ENCODE measurements around the gene PARVB.

PARVB gene

DNA sequence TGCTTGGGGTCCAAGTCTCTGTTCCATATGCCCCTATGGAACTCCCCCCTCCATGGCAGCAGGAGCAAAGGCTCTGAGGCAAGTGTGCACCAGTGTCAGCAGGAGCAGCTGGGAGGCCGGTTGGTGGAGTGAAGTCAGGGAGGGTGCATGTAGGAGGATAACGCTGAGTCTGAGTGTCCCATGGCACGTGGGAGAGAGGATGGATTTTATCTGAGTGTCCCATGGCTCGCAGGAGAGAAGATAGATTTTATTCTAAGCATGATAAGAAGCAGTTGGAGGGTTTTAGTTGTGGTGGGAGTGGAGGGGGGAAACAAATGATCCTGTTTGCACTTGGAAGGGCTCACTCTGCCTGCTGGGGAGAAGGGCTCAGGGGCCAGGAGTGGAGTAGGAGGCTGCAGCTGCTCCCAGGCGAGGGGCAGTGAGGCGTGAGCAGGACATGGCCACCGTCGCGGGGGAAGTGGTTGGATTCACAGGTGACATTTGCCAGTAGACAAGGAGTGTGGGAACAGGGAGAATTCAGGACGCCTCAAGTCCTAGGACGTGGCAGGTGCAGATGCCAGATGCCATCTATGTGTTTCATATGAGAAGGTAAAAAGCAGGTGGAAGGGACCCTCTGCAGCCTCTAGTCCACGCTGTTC lies 123.0 kb downstream of the PARVB start:
- Histone ChIP-seq H3K4me3 (ENCODE audit: low read depth in 1 of 5, low read length in 5 of 5) (no peak overlapping the region), H3K27me3 (ENCODE audit: control insufficient read depth in 5 of 5, insufficient read depth in 4 of 5, low read length in 5 of 5) (no peaks in the 10 kb centered on the region), H3K9me3 (ENCODE audit: control insufficient read depth in 5 of 5, low read length in 5 of 5) (no peaks in the 10 kb centered on the region), H3K9ac (ENCODE audit: low read length in 5 of 5) (no peak overlapping the region), H3K36me3 (ENCODE audit: control insufficient read depth in 5 of 5, insufficient read depth in 5 of 5, low read length in 5 of 5) (peaks cover 0 to 66% (median 40%) of the 10 kb centered on the region in 5 donors), H3K27ac (ENCODE audit: low read depth, low read length) (no peak overlapping the region), H3K4me1 (ENCODE audit: control insufficient read depth in 5 of 5, insufficient read depth in 5 of 5, low read length in 5 of 5) (peaks cover 0 to 23% (median 7%) of the 10 kb centered on the region in 5 donors)

DNA sequence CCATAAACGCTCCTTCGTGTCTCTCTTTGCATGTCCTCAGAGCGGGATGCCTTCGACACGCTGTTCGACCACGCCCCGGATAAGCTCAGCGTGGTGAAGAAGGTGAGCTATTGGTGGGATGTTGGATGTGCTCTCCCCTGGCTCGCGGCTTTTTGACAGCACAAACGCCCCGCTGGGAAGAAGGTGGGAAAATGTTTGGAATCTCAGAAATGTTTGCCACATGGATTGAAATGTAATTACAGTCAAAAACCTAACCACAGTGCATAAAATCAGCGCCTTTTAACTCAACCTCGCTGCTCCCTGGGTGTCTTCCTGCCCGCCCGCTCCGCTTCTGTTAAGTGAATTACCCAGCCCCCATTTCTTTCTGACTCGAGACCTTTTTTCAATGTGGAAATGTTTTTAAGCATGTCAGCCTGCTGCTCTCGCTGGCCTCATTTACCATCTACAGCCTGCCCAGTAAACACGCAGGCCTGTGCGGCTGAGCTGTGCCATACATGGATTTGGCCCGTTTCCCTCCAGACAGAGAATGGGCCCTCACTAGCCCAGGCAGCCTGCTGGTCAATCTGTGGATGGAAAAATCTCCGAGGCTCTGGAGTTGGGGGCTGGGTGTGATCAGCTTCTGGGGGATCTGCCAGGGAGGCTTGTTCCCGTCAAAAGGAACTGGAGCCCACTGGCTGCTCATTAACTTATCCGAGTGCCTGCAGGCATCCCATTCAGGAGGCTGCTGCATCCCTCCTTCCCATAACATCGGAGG lies 123.9 kb downstream of the PARVB start:
- Histone ChIP-seq H3K27me3 (ENCODE audit: control insufficient read depth in 5 of 5, insufficient read depth in 4 of 5, low read length in 5 of 5) (no peaks in the 10 kb centered on the region), H3K27ac (ENCODE audit: low read depth, low read length) (no peak overlapping the region), H3K9me3 (ENCODE audit: control insufficient read depth in 5 of 5, low read length in 5 of 5) (no peaks in the 10 kb centered on the region), H3K36me3 (ENCODE audit: control insufficient read depth in 5 of 5, insufficient read depth in 5 of 5, low read length in 5 of 5) (peaks cover 3 to 68% (median 42%) of the 10 kb centered on the region in 5 donors), H3K4me1 (ENCODE audit: control insufficient read depth in 5 of 5, insufficient read depth in 5 of 5, low read length in 5 of 5) (peaks cover 0 to 19% (median 4%) of the 10 kb centered on the region in 5 donors), H3K4me3 (ENCODE audit: low read depth in 1 of 5, low read length in 5 of 5) (no peak overlapping the region), H3K9ac (ENCODE audit: low read length in 5 of 5) (no peak overlapping the region)

DNA sequence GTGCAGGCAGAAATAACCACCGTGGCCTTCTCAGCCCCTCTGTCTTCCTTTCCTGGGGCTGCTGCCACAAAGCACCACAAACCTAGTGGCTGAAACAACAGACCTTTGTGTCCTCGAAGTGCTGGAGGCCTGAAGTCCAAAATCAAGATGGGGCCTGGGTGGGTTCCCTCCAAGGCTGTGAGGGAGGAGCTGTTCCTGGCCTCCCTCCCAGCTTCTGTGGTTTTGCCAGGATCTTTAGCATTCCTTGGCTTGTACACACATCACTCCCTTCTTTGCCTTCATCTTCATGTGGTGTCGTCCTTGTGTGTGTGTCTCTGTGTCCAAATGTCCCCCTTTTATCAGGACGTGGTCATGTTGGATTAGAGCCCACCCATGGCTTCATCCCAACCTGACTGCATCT lies 127.6 kb downstream of the PARVB start:
- peaks cover 3 to 68% (median 48%) of the 10 kb centered on the region in 5 donors for H3K36me3 ChIP-seq (ENCODE audit: control insufficient read depth in 5 of 5, insufficient read depth in 5 of 5, low read length in 5 of 5)
- H3K27ac ChIP-seq (ENCODE audit: low read depth, low read length): no peak overlapping the region
- no peak overlapping the region for H3K4me3 ChIP-seq (ENCODE audit: low read depth in 1 of 5, low read length in 5 of 5)
- no peaks in the 10 kb centered on the region for H3K27me3 ChIP-seq (ENCODE audit: control insufficient read depth in 5 of 5, insufficient read depth in 4 of 5, low read length in 5 of 5)
- no peaks in the 10 kb centered on the region for H3K9me3 ChIP-seq (ENCODE audit: control insufficient read depth in 5 of 5, low read length in 5 of 5)
- H3K9ac ChIP-seq (ENCODE audit: low read length in 5 of 5): no peak overlapping the region
- peaks cover 0 to 4% (median 0%) of the 10 kb centered on the region in 5 donors for H3K4me1 ChIP-seq (ENCODE audit: control insufficient read depth in 5 of 5, insufficient read depth in 5 of 5, low read length in 5 of 5)

DNA sequence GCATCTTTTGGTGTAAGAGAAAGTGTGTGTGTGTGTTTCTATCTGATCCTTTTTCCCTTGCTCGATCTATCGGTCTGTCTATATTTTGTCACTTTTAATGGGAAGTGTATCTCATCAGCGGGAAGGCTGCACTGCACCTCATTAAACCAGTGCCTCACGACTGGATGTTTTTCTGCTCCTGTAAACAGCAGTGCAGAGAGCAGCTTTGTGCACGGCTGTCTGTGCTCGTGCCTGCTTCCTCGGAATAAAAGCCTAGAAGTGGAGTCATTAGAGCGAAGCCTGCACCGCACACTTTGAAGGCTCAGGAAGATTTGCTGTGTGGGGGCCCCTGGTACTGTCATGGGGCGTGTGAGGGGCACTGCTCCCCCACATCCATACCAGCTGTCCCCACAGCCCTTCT lies 129.6 kb downstream of the PARVB start:
- H3K4me1 ChIP-seq (ENCODE audit: control insufficient read depth in 5 of 5, insufficient read depth in 5 of 5, low read length in 5 of 5): peaks cover 0 to 4% (median 0%) of the 10 kb centered on the region in 5 donors
- no peak overlapping the region for H3K9ac ChIP-seq (ENCODE audit: low read length in 5 of 5)
- H3K27ac ChIP-seq (ENCODE audit: low read depth, low read length): no peak overlapping the region
- H3K9me3 ChIP-seq (ENCODE audit: control insufficient read depth in 5 of 5, low read length in 5 of 5): no peaks in the 10 kb centered on the region
- no peak overlapping the region for H3K4me3 ChIP-seq (ENCODE audit: low read depth in 1 of 5, low read length in 5 of 5)
- peaks cover 7 to 67% (median 52%) of the 10 kb centered on the region in 5 donors for H3K36me3 ChIP-seq (ENCODE audit: control insufficient read depth in 5 of 5, insufficient read depth in 5 of 5, low read length in 5 of 5)
- no peaks in the 10 kb centered on the region for H3K27me3 ChIP-seq (ENCODE audit: control insufficient read depth in 5 of 5, insufficient read depth in 4 of 5, low read length in 5 of 5)

DNA sequence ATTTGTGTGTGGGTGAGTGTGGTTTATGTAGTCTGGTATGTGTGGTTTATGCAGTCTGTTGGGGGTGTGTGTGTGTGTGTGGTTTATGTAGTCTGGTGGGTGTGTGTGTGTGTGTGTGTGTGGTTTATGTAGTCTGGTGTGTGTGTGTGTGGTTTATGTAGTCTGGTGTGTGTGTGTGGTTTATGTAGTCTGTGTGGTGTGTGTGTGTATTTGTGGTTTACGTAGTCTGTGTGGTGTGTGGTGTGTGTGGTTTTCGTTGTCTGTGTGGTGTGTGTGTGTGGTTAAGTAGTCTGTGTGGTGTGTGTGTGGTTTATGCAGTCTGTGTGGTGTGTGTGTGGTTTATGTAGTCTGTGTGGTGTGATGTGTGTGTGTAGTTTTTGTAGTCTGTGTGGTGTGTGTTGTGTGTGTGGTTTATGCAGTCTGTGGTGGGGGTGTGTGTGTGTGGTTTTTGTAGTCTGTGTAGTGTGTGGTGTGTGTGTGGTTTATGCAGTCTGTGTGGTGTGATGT lies 130.4 kb downstream of the PARVB start:
- Histone ChIP-seq H3K36me3 (ENCODE audit: control insufficient read depth in 5 of 5, insufficient read depth in 5 of 5, low read length in 5 of 5) (peaks cover 7 to 67% (median 52%) of the 10 kb centered on the region in 5 donors), H3K4me1 (ENCODE audit: control insufficient read depth in 5 of 5, insufficient read depth in 5 of 5, low read length in 5 of 5) (peaks cover 0 to 4% (median 0%) of the 10 kb centered on the region in 5 donors), H3K9ac (ENCODE audit: low read length in 5 of 5) (no peak overlapping the region)

DNA sequence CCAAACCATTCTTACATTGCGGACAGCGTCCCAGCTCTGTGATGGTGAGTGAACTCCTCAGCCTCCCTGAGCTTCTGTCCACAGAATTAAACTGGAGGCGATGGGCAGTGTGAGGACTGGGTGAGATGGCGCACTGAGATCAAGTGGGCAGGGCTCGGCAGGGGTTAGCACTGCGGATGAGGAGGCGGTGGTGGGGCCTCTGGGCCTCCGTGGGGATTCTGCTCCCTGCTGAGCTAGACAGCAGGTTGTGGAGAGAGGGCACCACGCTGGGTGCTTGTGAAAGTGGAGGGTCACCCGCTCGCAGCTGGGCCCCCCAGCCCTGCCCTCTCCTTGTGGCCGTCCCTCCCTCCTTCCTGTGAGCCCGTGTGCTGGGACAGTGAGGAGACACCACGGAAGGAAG lies 131.0 kb downstream of the PARVB start:
- Histone ChIP-seq H3K27ac (ENCODE audit: low read depth, low read length) (no peak overlapping the region), H3K36me3 (ENCODE audit: control insufficient read depth in 5 of 5, insufficient read depth in 5 of 5, low read length in 5 of 5) (peaks cover 7 to 71% (median 57%) of the 10 kb centered on the region in 5 donors), H3K4me1 (ENCODE audit: control insufficient read depth in 5 of 5, insufficient read depth in 5 of 5, low read length in 5 of 5) (peaks cover 0 to 4% (median 0%) of the 10 kb centered on the region in 5 donors), H3K4me3 (ENCODE audit: low read depth in 1 of 5, low read length in 5 of 5) (no peak overlapping the region), H3K9ac (ENCODE audit: low read length in 5 of 5) (no peak overlapping the region), H3K9me3 (ENCODE audit: control insufficient read depth in 5 of 5, low read length in 5 of 5) (no peaks in the 10 kb centered on the region), H3K27me3 (ENCODE audit: control insufficient read depth in 5 of 5, insufficient read depth in 4 of 5, low read length in 5 of 5) (no peaks in the 10 kb centered on the region)

More for the DNA sequence above, 130.4 kb downstream of the PARVB start:
- Histone ChIP-seq H3K27me3 (ENCODE audit: control insufficient read depth in 5 of 5, insufficient read depth in 4 of 5, low read length in 5 of 5) (no peaks in the 10 kb centered on the region), H3K27ac (ENCODE audit: low read depth, low read length) (no peak overlapping the region), H3K4me3 (ENCODE audit: low read depth in 1 of 5, low read length in 5 of 5) (no peak overlapping the region), H3K9me3 (ENCODE audit: control insufficient read depth in 5 of 5, low read length in 5 of 5) (no peaks in the 10 kb centered on the region)

DNA sequence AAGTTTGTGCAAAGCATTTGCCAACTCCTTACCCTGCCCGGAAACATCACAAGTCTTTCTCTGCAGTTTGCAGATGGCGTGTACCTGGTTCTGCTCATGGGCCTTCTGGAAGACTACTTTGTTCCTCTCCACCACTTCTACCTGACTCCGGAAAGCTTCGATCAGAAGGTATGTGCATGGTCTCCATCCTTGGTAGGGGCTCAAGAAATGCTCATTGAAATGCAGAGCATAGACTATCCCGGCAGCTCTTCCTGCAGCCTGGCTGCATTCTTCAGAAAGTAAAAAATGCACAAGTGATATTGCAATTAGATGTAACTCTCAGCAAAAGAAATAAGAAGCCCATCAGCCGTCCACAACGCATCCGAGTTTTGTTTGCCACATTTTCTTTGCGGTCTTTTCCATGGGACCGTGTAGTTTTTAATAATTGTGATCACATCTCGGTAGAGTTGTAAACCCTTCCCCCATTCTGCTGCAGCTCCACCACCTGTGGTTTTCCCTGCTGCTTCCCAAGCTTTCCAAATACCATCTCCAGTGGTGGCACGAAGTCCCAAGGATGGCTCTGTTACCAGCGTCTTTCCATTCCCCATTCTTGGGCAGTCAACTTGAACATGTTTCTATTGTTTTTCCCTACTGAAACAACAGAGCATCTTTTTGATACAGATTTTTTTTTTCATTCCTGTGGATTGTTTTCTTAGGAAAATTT lies 134.0 kb downstream of the PARVB start:
- H3K9ac ChIP-seq (ENCODE audit: low read length in 5 of 5): no peak overlapping the region

DNA sequence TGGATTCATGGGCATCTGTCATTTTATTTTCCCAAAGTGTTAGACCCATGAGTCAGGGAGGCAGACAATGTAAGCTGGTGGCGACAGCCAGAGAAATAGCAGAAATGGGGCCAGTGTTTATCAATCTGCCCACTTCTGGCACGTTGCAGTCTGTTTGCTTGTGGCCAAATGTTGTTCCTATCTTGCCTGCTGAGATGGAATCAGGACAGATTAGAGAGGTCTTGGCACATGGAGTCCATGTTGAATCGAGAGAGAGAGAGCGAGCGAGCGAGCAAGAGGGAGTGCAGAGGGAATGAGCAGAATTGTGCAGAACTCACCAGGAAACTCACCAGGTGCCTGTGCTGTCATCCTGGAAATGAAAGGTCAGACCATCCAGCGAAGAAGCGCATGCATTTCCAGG lies 134.7 kb downstream of the PARVB start:
- Histone ChIP-seq H3K27me3 (ENCODE audit: control insufficient read depth in 5 of 5, insufficient read depth in 4 of 5, low read length in 5 of 5) (no peaks in the 10 kb centered on the region), H3K9me3 (ENCODE audit: control insufficient read depth in 5 of 5, low read length in 5 of 5) (no peaks in the 10 kb centered on the region), H3K36me3 (ENCODE audit: control insufficient read depth in 5 of 5, insufficient read depth in 5 of 5, low read length in 5 of 5) (peaks cover 4 to 78% (median 54%) of the 10 kb centered on the region in 5 donors), H3K27ac (ENCODE audit: low read depth, low read length) (no peak overlapping the region), H3K4me1 (ENCODE audit: control insufficient read depth in 5 of 5, insufficient read depth in 5 of 5, low read length in 5 of 5) (peaks cover 0 to 4% (median 0%) of the 10 kb centered on the region in 5 donors), H3K9ac (ENCODE audit: low read length in 5 of 5) (no peak overlapping the region), H3K4me3 (ENCODE audit: low read depth in 1 of 5, low read length in 5 of 5) (no peak overlapping the region)

More for the DNA sequence above, 134.0 kb downstream of the PARVB start:
- Histone ChIP-seq H3K27ac (ENCODE audit: low read depth, low read length) (no peak overlapping the region), H3K27me3 (ENCODE audit: control insufficient read depth in 5 of 5, insufficient read depth in 4 of 5, low read length in 5 of 5) (no peaks in the 10 kb centered on the region), H3K4me1 (ENCODE audit: control insufficient read depth in 5 of 5, insufficient read depth in 5 of 5, low read length in 5 of 5) (no peaks in the 10 kb centered on the region), H3K4me3 (ENCODE audit: low read depth in 1 of 5, low read length in 5 of 5) (no peak overlapping the region), H3K9me3 (ENCODE audit: control insufficient read depth in 5 of 5, low read length in 5 of 5) (no peaks in the 10 kb centered on the region), H3K36me3 (ENCODE audit: control insufficient read depth in 5 of 5, insufficient read depth in 5 of 5, low read length in 5 of 5) (peaks cover 4 to 76% (median 56%) of the 10 kb centered on the region in 5 donors)

DNA sequence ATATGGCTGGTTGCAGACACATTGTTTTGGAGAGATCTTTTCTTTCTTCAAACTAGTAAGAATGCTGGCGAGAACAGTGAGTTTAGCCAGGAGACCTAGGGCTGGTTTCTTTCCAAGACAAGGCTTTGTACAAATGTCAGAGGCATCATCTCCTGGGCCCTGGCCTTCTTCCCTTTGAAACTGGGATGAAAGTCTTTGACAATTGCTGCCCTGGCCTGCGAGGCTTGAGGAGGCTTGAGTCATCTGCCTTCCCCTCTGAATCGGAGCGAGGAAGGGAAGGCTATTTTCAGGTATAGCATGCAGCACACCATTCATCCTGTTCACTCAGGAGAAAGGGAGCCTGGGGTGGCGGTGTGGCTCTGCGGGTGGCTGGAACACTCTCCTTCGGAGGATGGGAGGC lies 135.1 kb downstream of the PARVB start:
- H3K9me3 ChIP-seq (ENCODE audit: control insufficient read depth in 5 of 5, low read length in 5 of 5): no peaks in the 10 kb centered on the region
- H3K36me3 ChIP-seq (ENCODE audit: control insufficient read depth in 5 of 5, insufficient read depth in 5 of 5, low read length in 5 of 5): peaks cover 4 to 80% (median 53%) of the 10 kb centered on the region in 5 donors
- no peak overlapping the region for H3K9ac ChIP-seq (ENCODE audit: low read length in 5 of 5)
- no peak overlapping the region for H3K27ac ChIP-seq (ENCODE audit: low read depth, low read length)
- H3K4me1 ChIP-seq (ENCODE audit: control insufficient read depth in 5 of 5, insufficient read depth in 5 of 5, low read length in 5 of 5): peaks cover 0 to 8% (median 0%) of the 10 kb centered on the region in 5 donors
- H3K4me3 ChIP-seq (ENCODE audit: low read depth in 1 of 5, low read length in 5 of 5): no peak overlapping the region
- H3K27me3 ChIP-seq (ENCODE audit: control insufficient read depth in 5 of 5, insufficient read depth in 4 of 5, low read length in 5 of 5): no peaks in the 10 kb centered on the region
